SW 1271 (cell line): Measurements from ENCODE around the gene RPS6KA5.
"Not testable (repeated sequence)": the region's sequence is repeated elsewhere in the genome, so short reads cannot be mapped to it uniquely, and the experiment has no call there.

Experiments used
- DNase-seq, 2 experiments: peaks; one replicate each; lab custom pipeline; 2025; lab: John Stamatoyannopoulos, UW

RPS6KA5 gene

DNA sequence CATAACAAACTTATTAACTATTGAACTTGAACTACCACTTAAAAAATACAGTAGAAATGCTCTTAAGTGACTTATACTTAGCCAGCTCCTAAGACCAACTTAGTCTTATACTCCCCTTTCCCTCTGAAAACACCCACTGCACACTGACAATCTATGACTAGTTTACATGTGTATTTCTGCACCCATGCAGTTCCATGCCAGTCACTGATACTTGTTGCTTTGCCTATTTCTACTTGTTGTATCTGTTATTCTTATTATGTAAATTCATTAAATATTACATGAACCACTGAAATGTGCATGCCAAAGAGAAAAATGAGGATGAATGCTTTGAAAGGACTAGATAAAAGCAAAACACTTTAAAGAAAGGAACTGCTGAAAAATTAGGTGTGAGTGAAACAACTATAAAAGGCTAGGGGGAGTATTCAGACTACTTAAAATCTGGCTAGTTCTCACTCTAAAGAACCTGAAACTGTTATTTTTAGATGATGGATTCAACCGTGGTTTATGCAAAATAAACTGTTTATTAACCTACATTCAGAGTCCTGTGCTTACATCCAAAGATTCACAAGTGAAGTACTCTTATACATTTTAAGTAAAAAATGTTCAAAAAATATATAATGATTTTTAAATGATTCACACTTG is 74.7 kb downstream of the RPS6KA5 start:
- no peak for DNase-seq

DNA sequence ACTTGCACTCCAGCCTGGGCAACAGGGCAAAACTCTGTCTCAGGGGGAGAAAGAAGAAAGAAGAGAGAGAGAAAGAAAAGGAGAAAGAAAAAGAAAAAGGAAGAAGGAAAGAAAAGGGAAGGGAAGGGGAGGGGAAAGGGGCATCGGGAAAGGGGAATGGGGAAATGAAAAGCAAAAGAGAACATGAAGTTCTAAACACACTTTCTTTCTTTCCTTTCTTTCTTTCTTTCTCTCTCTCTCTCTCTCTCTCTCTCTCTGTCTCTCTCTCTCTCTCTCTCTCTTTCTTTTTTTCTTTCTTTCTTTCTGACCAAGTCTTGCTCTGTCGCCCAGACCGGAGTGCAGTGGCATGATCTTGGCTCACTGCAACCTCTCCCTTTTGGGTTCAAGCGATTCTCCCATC is 76.9 kb downstream of the RPS6KA5 start:
- DNase-seq: no peak

DNA sequence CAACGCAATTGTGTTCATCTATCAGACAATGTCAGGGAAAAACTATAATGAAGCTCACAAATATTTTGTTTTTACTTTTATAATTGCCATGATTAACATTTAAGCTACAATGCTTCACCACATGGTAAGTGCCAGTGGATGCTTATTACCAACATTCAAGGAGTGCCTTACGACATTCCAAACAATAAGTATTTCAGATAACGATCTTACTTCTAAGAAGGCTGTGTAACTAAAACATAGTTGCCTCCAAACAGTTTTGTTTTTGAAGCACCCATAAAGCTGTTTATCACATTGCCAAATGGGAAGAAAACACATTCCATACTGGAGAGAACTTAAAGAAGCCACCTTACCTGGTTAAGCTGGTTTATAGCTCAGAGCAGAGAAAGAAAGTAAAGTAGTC is 78.8 kb downstream of the RPS6KA5 start:
- DNase-seq: no peak

DNA sequence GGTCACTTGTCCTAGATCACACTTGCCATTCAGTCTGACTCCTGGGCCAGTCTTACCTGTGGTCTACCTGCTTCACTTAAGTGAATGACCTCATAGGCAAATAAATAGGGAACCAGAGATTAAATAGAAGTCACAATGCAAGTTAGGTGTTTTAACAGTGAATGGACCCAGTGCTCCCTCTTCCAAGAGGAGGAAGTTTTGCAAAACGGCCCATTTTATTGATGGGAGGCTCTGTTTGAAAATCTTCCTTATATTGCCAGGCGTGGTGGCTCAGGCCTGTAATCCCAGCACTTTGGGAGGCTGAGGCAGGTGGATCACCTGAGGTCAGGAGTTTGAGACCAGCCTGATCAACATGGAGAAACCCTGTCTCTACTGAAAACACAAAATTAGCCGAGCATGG is 79.8 kb downstream of the RPS6KA5 start:
- not testable (repeated sequence) for DNase-seq

DNA sequence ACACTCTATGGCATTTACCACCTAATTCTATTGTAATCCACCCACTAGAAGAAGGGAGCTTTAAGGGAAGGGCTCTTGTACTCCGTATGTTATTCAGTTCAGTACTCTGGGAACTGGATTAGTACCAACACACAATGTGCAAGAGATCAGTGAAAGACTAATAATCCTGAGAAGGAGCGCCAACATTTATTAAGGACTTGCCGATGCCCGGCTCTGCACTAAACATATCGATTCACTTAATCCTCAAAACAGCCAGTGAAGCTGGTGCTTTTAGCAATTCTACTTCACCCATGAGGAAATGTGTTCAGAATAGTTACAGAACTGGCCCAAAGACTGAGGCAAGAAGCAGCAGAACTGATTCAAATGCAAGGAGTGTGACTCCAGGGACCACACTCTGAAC is 80.9 kb downstream of the RPS6KA5 start:
- DNase-seq: no peak

DNA sequence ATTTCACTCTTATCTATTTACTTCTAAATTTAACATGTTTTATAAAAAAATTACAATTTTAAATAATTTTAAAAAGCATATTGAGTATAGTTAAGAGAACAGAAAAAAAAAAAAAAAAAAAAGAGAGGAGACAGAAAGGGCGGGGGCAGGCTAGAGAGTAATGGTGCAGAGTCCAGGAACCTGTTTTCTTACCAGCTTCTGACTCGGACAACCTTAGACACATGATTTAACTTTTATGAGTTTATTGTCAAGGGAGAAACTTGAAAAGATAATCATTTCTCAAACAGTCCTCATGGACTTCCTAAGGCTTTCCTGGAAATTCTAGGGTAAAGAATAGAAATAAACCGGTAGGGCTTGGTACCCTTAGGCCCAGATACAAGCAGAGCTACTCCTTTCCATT is 84.3 kb downstream of the RPS6KA5 start:
- no peak for DNase-seq

DNA sequence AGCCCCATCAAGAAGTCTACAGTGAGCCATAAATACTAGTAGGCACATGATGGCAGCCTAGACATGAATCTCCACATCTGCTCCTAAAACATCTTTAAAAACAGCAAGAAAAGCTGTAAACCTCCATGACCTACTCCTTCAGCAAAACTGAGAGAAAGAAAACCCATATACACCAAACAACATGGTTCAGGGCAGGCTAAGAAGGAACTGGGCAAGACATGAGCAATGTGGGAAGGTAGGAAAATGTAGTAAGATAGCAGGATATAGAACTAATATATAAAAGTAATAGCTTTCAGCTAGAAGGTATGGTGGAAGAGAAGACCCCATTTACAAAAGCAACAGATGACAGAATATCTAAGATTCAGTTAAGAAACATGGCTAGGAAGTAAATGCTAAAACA is 88.8 kb downstream of the RPS6KA5 start:
- DNase-seq: no peak

DNA sequence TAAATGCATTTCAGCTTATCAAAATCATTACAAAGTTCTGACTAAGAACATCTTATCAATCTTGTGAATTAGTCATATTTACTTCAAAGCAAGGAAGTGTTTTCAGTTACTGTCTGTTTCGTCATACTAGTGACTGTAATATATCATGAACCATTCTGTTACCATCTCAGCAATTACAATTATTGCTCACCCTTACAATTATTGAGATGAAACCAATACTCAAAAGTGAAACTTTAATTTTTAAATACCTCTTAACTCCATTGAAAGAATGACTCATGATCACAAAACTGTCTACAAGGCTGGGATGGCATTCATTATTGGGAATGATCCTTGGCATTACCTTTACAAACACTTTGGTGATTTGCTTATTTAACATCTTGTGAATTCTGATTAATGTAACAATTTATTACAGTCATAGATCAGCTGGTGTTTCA is 90.3 kb downstream of the RPS6KA5 start:
- peak in 1 of 2 experiments; percentile 11 for DNase-seq

DNA sequence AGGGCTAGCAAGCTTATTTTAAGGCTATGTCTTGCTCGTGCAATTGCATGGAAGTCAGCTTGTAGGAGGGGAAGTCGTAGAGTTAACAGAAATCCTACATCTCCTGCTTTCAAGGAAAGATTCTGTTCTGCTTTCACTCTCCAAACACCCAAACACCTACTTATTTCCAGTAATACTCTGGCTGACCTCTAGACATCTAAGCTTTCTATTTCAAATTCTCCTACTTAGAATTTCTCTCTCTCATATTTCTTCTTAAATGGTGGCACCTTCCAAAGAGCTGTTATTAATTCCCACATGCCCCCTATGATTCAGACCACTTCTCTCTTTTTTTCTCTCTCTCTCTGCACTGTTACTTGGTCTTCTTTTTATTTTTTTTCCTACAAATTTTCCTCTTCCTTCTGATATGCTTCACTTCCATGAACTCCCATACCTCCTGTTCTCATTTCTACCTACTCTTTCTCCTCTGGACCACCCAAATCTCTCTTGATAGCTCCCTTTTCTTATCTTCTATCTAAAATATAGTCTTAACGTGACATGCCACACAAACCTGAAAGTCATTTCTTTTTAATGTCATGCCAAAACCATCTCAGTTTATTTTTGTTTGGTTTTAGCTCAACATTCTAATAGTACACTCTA is 90.8 kb downstream of the RPS6KA5 start:
- DNase-seq: no peak

DNA sequence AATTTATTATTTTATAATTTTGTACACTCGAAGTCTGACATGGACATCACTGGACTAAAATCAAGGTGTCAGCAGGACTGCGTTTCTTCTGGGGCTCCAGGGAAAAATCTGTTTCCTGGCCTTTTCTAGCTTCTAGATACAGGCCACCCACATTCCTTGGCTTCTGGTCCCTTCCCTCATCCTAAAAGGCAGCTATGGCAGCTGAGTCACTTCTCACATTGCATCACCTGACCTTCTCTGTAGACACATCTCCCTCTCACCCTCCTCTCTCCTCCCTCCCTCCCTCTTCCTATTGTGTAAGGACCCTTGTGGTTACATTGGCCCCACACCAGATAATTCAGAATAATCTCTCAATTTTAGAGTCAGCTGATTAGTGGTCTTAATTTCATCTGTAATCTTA is 92.4 kb downstream of the RPS6KA5 start:
- no peak for DNase-seq

DNA sequence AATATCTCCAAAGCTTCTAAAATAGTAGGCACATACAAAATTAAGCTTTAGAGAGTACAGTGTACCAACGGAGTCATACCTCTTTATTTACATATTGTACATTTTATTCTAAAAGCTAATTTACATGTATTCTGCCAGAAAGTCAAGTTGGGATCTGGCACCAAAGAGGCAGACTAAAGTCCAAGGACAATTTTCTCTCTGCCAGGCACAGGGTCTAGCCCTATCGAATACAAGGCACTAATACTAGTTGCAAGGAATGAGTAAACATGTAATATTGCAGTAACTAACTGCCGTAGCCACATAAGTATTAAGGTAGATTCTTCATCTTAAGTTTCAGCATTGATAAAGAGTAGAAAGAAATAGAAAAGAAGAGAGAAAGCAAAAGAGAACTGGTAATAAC is 93.9 kb downstream of the RPS6KA5 start:
- DNase-seq: no peak

DNA sequence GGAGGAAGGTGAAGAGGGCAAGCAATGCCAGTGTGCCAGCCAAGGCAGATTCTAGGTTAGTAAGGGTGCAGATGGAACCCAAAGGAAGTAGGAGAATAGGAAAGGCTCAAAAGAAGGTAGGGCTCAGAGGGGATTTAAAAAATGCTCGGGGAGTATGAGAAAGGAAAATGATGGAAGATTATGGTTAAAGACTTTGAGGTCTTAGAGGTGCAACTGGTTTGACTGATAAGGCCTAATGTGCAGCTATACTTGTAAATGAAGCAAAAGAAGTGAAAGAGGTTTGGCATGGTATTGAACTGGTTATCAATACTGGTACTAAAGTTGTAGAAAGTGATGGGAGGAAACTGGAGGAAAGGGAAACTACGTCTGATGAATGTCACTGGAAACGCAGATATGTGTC is 94.7 kb downstream of the RPS6KA5 start:
- DNase-seq: no peak

DNA sequence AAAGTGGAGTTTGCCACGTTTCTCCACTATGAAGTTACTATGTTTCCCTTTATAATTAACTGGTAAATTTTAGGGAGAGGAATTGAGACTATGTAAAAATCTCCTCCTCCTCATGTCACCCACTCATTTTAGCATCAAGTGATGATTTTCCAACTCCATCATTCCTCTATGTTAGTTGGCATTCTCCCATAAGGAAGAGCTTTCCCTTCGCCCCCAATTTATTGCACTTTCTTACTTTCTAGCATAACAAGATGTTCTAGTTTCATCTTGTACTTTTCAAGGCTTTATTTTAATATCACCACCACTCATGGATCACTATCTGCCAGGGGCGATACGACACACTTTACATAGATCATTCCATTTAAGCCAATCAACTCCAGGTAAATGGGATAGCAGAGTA is 97.1 kb downstream of the RPS6KA5 start:
- no peak for DNase-seq

DNA sequence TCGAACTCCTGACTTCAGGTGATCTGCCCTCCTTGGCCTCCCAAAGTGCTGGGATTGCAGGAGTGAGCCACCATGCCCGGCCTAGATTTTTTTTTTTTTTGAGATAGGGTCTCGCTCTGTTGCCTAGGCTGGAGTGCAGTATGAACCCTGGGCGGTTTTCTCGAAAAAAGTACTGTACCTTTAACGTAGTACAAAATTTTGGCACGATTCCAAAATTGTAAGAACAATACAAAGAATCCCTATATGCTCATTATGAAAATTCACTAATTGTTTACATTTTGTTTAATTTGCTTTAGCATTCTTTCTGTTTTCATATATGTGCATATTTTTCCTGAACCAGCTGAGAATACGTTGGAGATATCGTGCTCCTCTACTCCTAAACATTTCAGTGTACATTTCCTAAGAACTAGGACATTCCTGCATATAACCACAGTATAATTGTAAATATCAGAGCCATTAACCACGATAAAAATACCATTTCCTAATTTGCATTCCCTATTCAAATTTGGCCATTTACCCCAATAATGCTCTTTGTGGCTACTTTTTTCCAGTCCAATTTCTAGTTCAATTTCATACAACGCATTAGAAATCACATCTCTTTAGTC is 97.8 kb downstream of the RPS6KA5 start:
- no peak for DNase-seq

DNA sequence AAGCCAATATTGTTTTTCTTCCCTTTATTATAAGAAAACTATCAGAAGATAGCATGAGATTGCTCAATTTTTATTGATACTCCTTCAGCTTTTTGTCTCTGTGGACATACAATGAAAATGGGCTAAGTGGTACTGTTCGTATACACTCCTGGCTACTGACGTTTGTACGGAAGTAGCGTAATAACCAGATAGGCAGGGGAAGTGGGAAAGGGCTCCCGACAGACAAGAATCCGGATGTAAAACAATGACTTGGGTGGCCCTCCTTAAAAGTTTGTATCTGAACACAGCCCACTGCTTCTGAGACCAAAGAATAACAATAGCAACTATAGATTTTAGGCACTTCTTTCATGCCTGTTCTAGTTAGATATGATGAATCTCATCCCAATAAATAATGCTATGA is 99.6 kb downstream of the RPS6KA5 start:
- no peak for DNase-seq

DNA sequence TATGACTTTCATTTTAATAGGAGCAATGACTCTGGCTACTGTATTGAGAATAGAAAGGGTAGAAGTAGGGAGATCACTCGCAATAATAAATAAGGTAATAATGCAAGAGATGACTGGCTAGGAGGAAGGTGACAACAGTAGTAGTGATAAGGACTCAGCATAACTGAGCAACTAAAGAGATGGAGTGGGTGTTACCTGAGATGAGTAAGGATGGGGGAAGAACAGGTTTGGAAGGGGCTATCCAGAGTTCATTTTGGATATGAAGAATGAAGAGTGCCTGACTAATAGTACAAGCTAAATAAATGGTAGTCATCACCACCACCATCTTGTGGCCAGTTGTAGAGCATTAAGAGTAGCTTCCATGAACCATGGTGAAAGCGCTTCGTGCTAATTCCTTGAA is 101.1 kb downstream of the RPS6KA5 start:
- DNase-seq: no peak

DNA sequence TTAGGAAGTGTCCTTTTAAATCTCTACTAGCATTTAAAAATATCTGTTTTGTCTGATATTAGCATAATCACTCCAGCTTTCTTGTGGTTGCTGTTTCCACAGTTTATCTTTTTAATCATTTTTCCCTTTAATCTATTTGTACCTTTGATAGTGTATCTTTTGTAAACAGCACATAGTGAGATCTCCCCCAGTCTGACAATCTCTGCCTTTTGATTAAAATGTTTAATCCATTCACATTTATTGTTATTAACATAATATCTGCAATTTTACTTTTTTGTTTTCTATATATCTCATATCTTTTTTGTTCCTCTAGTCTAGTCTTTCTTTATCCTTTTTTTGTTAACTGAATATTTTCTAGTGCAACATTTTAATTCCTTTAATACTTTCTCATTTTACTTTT is 104.2 kb downstream of the RPS6KA5 start:
- no peak for DNase-seq

DNA sequence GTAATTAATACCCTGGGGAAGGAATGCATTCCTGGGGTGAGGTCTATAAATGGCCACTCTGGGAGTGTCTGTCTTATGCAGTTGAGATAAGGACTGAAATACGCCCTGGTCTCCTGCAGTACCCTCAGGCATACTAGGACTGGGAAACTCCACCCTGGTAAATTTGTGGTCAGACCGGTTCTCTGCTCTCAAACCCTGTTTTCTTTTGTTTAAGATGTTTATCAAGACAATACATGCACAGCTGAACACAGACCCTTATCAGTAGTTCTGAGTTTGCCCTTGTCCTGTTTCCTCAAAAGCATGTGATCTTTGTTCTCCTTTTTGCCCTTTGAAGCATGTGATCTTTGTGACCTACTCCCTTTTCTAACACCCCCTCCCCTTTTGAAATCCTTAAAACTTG is 106.8 kb downstream of the RPS6KA5 start:
- DNase-seq: not testable (repeated sequence)

DNA sequence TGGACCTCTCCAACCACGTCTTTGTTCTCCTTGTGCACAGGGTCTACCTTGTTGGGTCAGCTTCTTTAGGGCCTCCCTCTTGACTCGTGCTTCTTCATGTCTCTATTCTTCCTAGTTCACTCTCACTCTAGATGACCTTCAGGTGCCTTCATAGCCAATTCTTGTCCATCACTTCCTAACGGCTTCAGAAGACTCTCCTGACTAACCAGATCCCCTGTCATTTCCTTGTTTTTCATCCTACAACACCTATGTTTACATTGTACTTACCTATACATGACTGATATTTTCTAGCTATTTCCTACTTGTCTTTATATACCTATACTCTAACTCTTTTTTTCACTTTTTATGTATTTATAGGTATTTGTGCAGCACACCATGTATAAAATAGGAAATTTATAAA is 117.1 kb downstream of the RPS6KA5 start:
- DNase-seq: no peak

DNA sequence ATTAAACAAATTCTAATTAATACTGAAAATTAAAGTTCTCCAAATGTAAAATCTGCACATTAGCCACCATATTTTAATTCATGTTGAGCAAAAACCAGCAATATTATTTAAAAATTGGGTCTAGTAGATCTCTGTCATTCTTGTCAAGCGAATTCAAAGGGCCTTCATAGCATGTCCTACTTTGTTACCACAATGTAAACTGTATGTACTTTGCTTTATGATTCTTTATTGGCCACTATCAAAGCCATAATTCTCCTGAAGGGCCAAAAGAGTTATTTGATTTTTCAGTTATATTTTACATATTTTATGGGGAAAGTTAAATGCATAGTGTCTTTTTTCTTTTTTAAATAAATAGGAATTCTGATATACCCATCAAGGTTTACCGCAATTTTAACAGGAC is 117.9 kb downstream of the RPS6KA5 start:
- no peak for DNase-seq

DNA sequence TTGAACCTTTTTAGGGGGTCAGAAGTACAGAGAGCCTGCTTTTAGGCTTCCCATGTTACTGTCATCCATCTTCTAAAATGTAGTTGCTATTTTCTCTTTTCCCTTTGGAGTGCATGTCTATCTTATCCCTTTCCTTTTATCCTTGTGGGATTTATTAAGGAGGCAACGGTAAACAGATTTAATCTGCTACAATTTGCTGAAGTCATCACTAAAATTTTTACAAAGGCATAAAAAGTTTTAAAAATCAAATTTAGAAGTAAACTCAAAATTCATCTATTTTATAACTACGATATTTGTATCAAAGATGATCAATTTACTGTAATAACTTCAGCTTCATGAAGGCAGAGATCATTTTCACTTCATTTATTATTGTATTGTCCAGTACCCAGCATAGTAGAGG is 118.7 kb downstream of the RPS6KA5 start:
- no peak for DNase-seq

DNA sequence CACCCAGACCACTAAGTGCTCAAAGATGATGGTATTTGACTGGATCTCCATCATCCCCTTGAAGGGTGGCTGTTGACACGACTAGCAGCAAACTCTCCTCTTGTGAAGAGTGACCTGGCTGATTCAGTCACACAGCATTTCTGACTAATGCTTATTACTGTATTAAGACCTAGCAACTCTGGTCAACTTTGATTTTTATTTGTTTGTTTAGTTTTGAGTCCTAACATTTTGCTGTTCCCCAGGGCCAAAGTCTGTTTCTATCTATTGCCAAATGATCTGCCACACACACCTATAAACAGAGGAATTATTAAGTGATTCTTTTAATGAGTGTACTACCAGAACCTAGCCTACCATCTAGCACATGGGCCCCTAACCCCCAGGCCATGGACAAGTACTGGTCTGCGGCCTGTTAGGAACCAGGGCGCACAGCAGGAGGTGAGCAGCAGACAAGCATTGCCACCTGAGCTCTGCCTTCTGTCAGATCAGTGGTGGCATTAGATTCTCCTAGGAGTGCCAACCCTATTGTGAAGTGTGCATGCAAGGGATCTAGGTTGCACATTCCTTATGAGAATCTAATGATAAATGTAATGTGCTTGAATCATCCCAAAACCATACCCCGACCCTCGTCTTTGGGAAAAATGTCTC is 120.0 kb downstream of the RPS6KA5 start:
- no peak for DNase-seq

DNA sequence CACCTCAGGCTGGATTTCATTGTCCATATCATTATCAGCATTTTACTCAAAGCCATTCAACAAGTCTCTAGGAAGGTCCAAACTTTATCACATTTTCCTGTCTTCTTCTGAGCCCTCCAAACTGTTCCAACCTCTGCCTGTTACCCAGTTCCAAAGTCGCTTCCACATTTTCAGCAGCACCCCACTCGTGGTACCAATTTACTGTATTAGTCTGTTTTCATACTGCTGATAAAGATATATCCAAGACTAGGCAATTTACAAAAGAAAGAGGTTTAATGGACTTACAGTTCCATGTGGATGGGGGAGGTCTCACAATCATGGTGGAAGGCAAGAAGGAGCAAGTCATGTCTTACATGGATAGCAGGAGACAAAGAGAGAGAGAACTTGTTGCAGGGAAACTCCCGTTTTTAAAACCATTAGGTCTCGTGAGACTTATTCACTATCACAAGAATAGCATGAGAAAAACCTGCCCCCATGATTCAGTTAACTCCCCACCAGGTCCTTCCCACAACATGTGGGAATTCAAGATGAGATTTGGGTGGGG is 121.1 kb downstream of the RPS6KA5 start:
- not testable (repeated sequence) for DNase-seq
